Ascending aorta (tissue), 2 donors: ENCODE data around the gene TBX21. TPM values are rescaled to one million over a fixed set of nuclear protein-coding genes. Genes with fewer than 3 reads are reported as not detected.

Experiments used
- DNase-seq, 2 donors: peaks; one replicate each; pipeline ENCODE4 v3.0.0-alpha.2; 2019; ENCODE audit warnings: low spot score in 2 of 2
- H3K27ac ChIP-seq, 2 donors: fragments of 200-600 bp; sonication (generic); one replicate each; pipeline ENCODE4 v1.5.1; 2016 to 2017; ENCODE audit warnings: mild to moderate bottlenecking in 1 of 2
- H3K27me3 ChIP-seq: fragments of 200-600 bp; sonication (generic); one replicate; pipeline ENCODE4 v1.5.1; 2017
- H3K36me3 ChIP-seq, 2 donors: fragments of 200-600 bp; sonication (generic); one replicate each; pipeline ENCODE4 v1.5.1; 2016
- H3K4me1 ChIP-seq, 2 donors: fragments of 200-600 bp; sonication (generic); one replicate each; pipeline ENCODE4 v1.5.1; 2016 to 2017; ENCODE audit warnings: mild to moderate bottlenecking in 1 of 2
- H3K4me3 ChIP-seq, 2 donors: fragments of 200-600 bp; sonication (generic); one replicate each; pipeline ENCODE4 v1.5.1; 2016 to 2017; ENCODE audit warnings: mild to moderate bottlenecking in 1 of 2
- H3K9me3 ChIP-seq, 2 donors: fragments of 200-600 bp; sonication (generic); one replicate each; pipeline ENCODE4 v1.5.1; 2016
- intact Hi-C: fragments of 100-400 bp; cut with DNase I; formaldehyde crosslinking; loops from one replicate; pipeline ENCODE4 v1.15.1; 2023
- total RNA-seq: library from RNA; depleted of rRNA; stranded (reverse); fragments of >200 nt; gene quantifications from one replicate; pipeline ENCODE4 v1.1.0, GENCODE V29; 2016
- TF ChIP-seq, protein P1 (sequence below), 3 experiments: fragments of 200-600 bp in 2 of 3; fragments of 450-650 bp in 1 of 3; sonication (generic) in 2 of 3; IDR thresholded peaks; one replicate each; pipeline ENCODE4 v1.5.1; 2016 to 2019; ENCODE audit warnings: antibody characterized with exemption in 3 of 3, mild to moderate bottlenecking in 1 of 3, moderate library complexity in 1 of 3

The TBX21 gene
- total RNA-seq, 1 donor from 2014 or later = not detected

DNA sequence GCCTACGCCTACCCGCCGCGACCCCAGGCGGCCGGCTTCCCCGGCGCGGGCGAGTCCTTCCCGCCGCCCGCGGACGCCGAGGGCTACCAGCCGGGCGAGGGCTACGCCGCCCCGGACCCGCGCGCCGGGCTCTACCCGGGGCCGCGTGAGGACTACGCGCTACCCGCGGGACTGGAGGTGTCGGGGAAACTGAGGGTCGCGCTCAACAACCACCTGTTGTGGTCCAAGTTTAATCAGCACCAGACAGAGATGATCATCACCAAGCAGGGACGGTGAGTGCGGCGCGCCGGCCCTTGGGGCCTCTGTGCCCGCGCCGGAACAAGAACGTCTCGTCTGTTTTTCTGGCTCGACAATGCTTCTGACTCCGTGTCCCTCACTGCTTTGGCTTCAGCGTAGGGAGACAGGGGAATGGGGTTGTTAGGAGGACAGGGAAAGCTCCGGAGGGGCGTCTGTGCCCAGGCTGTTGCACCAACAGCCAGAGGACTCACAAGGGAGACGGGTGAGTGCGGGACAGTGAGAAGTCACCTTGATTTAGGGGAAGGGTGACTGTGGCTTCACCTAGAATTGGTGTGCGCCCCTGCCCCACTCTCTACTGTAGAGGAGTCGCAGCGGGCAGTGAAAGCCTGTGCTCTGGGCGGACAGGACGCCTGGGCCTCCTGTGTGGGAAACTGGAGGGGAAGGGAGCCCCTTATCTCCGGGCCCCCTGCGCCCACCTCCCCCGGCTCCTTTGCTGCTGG is 806 bp downstream of the TBX21 start:
- TF ChIP-seq, protein P1, sequence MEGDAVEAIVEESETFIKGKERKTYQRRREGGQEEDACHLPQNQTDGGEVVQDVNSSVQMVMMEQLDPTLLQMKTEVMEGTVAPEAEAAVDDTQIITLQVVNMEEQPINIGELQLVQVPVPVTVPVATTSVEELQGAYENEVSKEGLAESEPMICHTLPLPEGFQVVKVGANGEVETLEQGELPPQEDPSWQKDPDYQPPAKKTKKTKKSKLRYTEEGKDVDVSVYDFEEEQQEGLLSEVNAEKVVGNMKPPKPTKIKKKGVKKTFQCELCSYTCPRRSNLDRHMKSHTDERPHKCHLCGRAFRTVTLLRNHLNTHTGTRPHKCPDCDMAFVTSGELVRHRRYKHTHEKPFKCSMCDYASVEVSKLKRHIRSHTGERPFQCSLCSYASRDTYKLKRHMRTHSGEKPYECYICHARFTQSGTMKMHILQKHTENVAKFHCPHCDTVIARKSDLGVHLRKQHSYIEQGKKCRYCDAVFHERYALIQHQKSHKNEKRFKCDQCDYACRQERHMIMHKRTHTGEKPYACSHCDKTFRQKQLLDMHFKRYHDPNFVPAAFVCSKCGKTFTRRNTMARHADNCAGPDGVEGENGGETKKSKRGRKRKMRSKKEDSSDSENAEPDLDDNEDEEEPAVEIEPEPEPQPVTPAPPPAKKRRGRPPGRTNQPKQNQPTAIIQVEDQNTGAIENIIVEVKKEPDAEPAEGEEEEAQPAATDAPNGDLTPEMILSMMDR (IDR thresholded peaks at IDR 0.05) = no peak
- Histone ChIP-seq H3K4me1 (no peaks in the 10 kb centered on the region), H3K4me3 (peak overlapping the region; percentile 20 to 63), H3K36me3 (no peaks in the 10 kb centered on the region), H3K27ac (peak overlapping the region in 1 of 2 donors; percentile 5), H3K9me3 (no peaks in the 10 kb centered on the region), H3K27me3 (peaks cover 18% of the 10 kb centered on the region)
- intact Hi-C loops = no loop called here
- no peak for DNase-seq

DNA sequence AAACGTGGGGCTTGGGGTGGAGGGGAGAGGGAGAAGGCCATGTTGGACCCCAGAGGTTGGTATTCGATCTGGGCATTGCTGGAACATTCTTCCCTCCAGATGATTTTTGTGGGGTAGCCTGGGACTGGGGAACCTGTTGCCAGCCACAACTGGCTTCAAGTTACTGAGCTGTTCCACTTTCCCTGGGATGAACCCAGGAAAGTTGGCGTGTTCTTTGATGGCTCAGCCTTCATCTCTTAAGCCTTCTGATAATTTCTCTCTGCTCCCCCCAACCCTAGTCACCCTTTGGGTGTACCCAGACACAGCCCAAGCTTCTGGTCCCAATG is 2.1 kb downstream of the TBX21 start:
- TF ChIP-seq, protein P1 (IDR thresholded peaks at IDR 0.05) = no peak
- H3K36me3 ChIP-seq = no peaks in the 10 kb centered on the region
- DNase-seq = no peak
- H3K27ac ChIP-seq = no peak overlapping the region
- H3K4me3 ChIP-seq = no peak overlapping the region
- H3K4me1 ChIP-seq = no peaks in the 10 kb centered on the region
- peaks cover 18% of the 10 kb centered on the region for H3K27me3 ChIP-seq
- H3K9me3 ChIP-seq = no peaks in the 10 kb centered on the region
- intact Hi-C loops = no loop called here

- H3K36me3 ChIP-seq = no peaks in the 10 kb centered on the region
- no peak overlapping the region for H3K4me3 ChIP-seq
- H3K27ac ChIP-seq = no peak overlapping the region
- DNase-seq = peak in 1 of 2 donors; percentile 39
- TF ChIP-seq, protein P1 (IDR thresholded peaks at IDR 0.05) = no peak
- intact Hi-C loops = no loop called here
- no peaks in the 10 kb centered on the region for H3K9me3 ChIP-seq
- H3K27me3 ChIP-seq = peaks cover 18% of the 10 kb centered on the region
- H3K4me1 ChIP-seq = no peaks in the 10 kb centered on the region
Measured at GRCh38 chr17:47735536-47736011, 2.5 kb downstream of the TBX21 start.

DNA sequence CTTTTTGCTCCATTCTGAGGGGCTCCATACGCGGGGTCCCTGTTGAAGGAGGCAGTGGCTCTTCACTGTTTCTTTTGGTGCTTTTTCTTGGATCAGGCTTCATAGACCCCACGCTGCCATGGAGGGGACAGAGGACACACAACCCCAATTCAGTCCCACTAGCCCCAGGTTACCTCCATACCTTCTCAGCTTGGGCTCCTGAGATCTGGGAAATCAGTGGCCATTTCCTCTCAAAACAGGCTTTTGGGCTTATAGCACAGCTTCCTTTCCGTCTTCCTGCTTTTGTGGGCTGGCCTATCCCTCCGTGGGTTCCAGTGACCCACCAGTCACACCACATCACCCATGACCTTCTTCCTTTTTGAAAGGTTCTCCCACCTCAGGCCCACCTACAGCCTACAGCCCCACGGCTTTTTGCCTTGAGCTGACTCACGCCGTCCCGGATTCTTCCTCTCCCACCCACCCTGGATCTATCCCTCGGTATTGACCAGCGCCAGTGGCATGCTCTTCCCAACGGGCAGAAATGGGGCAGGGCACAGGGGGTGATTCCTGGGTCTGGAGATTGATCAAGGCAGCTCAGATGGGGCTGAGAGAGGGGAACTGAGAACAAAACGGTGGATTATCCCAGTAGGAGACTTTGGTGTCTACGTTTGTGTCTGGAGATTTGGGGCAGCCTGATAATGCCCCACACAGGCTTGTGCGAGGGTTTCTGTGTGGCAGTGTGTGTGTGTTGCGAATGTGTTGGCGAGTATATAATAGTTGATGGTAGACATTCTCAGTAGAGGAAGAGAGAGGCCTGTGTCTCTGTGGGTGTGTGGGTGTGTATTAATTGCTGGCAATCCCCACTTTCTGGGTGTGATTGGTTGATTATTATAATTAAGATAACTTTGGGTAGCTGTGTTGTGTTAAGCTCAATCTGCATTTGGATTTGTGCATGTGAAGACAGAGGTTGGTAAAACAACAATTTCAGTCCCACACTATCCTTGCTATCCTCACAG is 3.8 kb downstream of the TBX21 start:
- intact Hi-C loops = no loop called here
- TF ChIP-seq, protein P1 (IDR thresholded peaks at IDR 0.05) = no peak
- Histone ChIP-seq H3K4me1 (no peaks in the 10 kb centered on the region), H3K27me3 (peaks cover 18% of the 10 kb centered on the region), H3K4me3 (no peak overlapping the region), H3K27ac (no peak overlapping the region), H3K9me3 (no peaks in the 10 kb centered on the region), H3K36me3 (no peaks in the 10 kb centered on the region)
- DNase-seq = peak in 1 of 2 donors; percentile 27

GRCh38 chr17:47738178-47738577 is 5.1 kb downstream of the TBX21 start:
- Histone ChIP-seq H3K27ac (no peak overlapping the region), H3K4me1 (no peaks in the 10 kb centered on the region), H3K27me3 (peaks cover 15% of the 10 kb centered on the region), H3K36me3 (no peaks in the 10 kb centered on the region), H3K4me3 (no peak overlapping the region), H3K9me3 (no peaks in the 10 kb centered on the region)
- DNase-seq = peak in 1 of 2 donors; percentile 55
- intact Hi-C loops = no loop called here
- TF ChIP-seq, protein P1 (IDR thresholded peaks at IDR 0.05) = no peak
